Mesenchymal stem cell (in vitro differentiated cells and primary cell): ENCODE data around the gene HAS3.

Experiments
- DNase-seq: peaks from one replicate; pipeline ENCODE4 v3.0.0-alpha.2; 2013
- H2AFZ ChIP-seq: one replicate; pipeline ENCODE4 v1.6.1; 2013; ENCODE audit warnings: low read depth, mild to moderate bottlenecking, control low read depth, inconsistent platforms, low read length, moderate library complexity
- H2AK5ac ChIP-seq: 2 replicates; pipeline ENCODE4 v1.6.1; 2013; ENCODE audit warnings: low read length, moderate library complexity, mild to moderate bottlenecking, inconsistent platforms; ENCODE audit not compliant: severe bottlenecking
- H2BK120ac ChIP-seq: one replicate; pipeline ENCODE4 v1.6.1; 2013; ENCODE audit warnings: low read depth, mild to moderate bottlenecking, inconsistent platforms, low read length, moderate library complexity
- H2BK12ac ChIP-seq, 2 experiments: one replicate each; pipeline ENCODE4 v1.6.1; 2013; ENCODE audit warnings: inconsistent platforms in 2 of 2, low read length in 2 of 2, mild to moderate bottlenecking in 2 of 2, moderate library complexity in 2 of 2, control low read depth in 1 of 2
- H2BK15ac ChIP-seq: one replicate; pipeline ENCODE4 v1.6.1; 2013; ENCODE audit warnings: mild to moderate bottlenecking, low read depth, inconsistent platforms; ENCODE audit not compliant: poor library complexity, severe bottlenecking
- H2BK5ac ChIP-seq: 2 replicates; pipeline ENCODE4 v1.6.1; 2013; ENCODE audit warnings: low read depth, mild to moderate bottlenecking, low read length, control low read depth, inconsistent platforms; ENCODE audit not compliant: poor library complexity, severe bottlenecking
- H3K14ac ChIP-seq, 2 experiments: one replicate each; pipeline ENCODE4 v1.6.1; 2013; ENCODE audit warnings: inconsistent platforms in 2 of 2, low read length in 2 of 2, control low read depth in 1 of 2, mild to moderate bottlenecking in 1 of 2, moderate library complexity in 1 of 2
- H3K18ac ChIP-seq, 2 experiments: one replicate each; pipeline ENCODE4 v1.6.1; 2013; ENCODE audit warnings: inconsistent platforms in 2 of 2, low read length in 2 of 2, control low read depth in 1 of 2, low read depth in 1 of 2, mild to moderate bottlenecking in 1 of 2
- H3K23ac ChIP-seq, 2 experiments: one replicate each; pipeline ENCODE4 v1.6.1; 2013; ENCODE audit warnings: inconsistent platforms in 2 of 2, low read length in 2 of 2, mild to moderate bottlenecking in 2 of 2, moderate library complexity in 2 of 2, control low read depth in 1 of 2
- H3K27ac ChIP-seq: 2 replicates; pipeline ENCODE4 v1.5.1; 2013; ENCODE audit warnings: mild to moderate bottlenecking, moderate library complexity, low read length, control low read depth, inconsistent platforms; ENCODE audit not compliant: poor library complexity, severe bottlenecking
- H3K27me3 ChIP-seq, 2 experiments: 2 replicates each; pipeline versions ENCODE4 v1.6.1 to v1.7.0; 2013; ENCODE audit warnings: low read length in 2 of 2, mild to moderate bottlenecking in 2 of 2, moderate library complexity in 2 of 2, control low read depth in 1 of 2, inconsistent platforms in 1 of 2; ENCODE audit not compliant: control insufficient read depth in 1 of 2, insufficient read depth in 1 of 2
- H3K36me3 ChIP-seq, 2 experiments: 2 replicates each; pipeline versions ENCODE4 v1.6.1 to v1.7.0; 2013; ENCODE audit warnings: low read length in 2 of 2, control low read depth in 1 of 2, inconsistent platforms in 1 of 2, low read depth in 1 of 2, mild to moderate bottlenecking in 1 of 2; ENCODE audit not compliant: insufficient read depth in 2 of 2, control insufficient read depth in 1 of 2
- H3K4ac ChIP-seq, 2 experiments: one replicate each; pipeline ENCODE4 v1.6.1; 2013; ENCODE audit warnings: inconsistent platforms in 2 of 2, low read length in 2 of 2, mild to moderate bottlenecking in 2 of 2, moderate library complexity in 2 of 2, control low read depth in 1 of 2, low read depth in 1 of 2
- H3K4me1 ChIP-seq: 2 replicates; pipeline ENCODE4 v1.6.1; 2013; ENCODE audit warnings: low read depth, low read length, control low read depth; ENCODE audit not compliant: control insufficient read depth, insufficient read depth
- H3K4me2 ChIP-seq: 2 replicates; pipeline ENCODE4 v1.6.1; 2013; ENCODE audit warnings: low read length, mild to moderate bottlenecking, inconsistent platforms; ENCODE audit not compliant: poor library complexity, severe bottlenecking
- H3K4me3 ChIP-seq, 2 experiments: 2 replicates each; pipeline versions ENCODE4 v1.5.1 to v1.7.0; 2013; ENCODE audit warnings: low read length in 2 of 2, mild to moderate bottlenecking in 2 of 2, control low read depth in 1 of 2, low read depth in 1 of 2; ENCODE audit not compliant: insufficient read depth in 1 of 2
- H3K79me1 ChIP-seq: replicated peaks from 2 replicates; pipeline ENCODE4 v1.6.1; 2013; ENCODE audit warnings: mild to moderate bottlenecking, control low read depth, low read length, inconsistent platforms; ENCODE audit not compliant: poor library complexity, severe bottlenecking
- H3K9ac ChIP-seq: 2 replicates; pipeline ENCODE4 v1.7.0; 2013; ENCODE audit warnings: mild to moderate bottlenecking, low read length, moderate library complexity
- H3K9me3 ChIP-seq: 2 replicates; pipeline ENCODE4 v1.7.0; 2013; ENCODE audit warnings: mild to moderate bottlenecking, low read length; ENCODE audit not compliant: control insufficient read depth
- H4K8ac ChIP-seq: one replicate; pipeline ENCODE4 v1.6.1; 2013; ENCODE audit warnings: inconsistent platforms, mild to moderate bottlenecking, low read length, moderate library complexity
- H4K91ac ChIP-seq: one replicate; pipeline ENCODE4 v1.6.1; 2013; ENCODE audit warnings: mild to moderate bottlenecking, low read length, inconsistent platforms
- WGBS: methylation state at CpG from one replicate; pipeline ENCODE4 v1.1.7; 2013; ENCODE audit warnings: mixed read lengths; 5-methylcytosine and 5-hydroxymethylcytosine counted together

Gene HAS3

GRCh38 chr16:69114346-69114975, 9.0 kb downstream of the HAS3 start:
- Histone ChIP-seq H2BK120ac (no peak overlapping the region), H2BK15ac (no peak overlapping the region), H2AK5ac (no peak overlapping the region), H3K79me1 (peaks cover 46% of the 10 kb centered on the region), H2BK12ac (no peak overlapping the region), H2AFZ (no peak overlapping the region), H3K27ac (no peak overlapping the region), H4K8ac (no peak overlapping the region), H4K91ac (no peak overlapping the region), H3K18ac (no peak overlapping the region), H3K4ac (no peak overlapping the region), H3K4me1 (peaks cover 12% of the 10 kb centered on the region), H3K4me2 (no peak overlapping the region), H2BK5ac (no peak overlapping the region), H3K4me3 (no peak overlapping the region), H3K9me3 (no peaks in the 10 kb centered on the region), H3K23ac (no peak overlapping the region), H3K14ac (no peak overlapping the region), H3K27me3 (no peaks in the 10 kb centered on the region), H3K9ac (no peak overlapping the region), H3K36me3 (peaks cover 73 to 76% of the 10 kb centered on the region in 2 experiments)
- WGBS, result 97% methylated on average over 25 of the region's 25 CpGs
- no peak for DNase-seq

- Histone ChIP-seq H3K9me3 (no peaks in the 10 kb centered on the region), H3K4me3 (no peak overlapping the region), H3K4ac (no peak overlapping the region), H3K4me2 (no peak overlapping the region), H4K91ac (no peak overlapping the region), H3K79me1 (peaks cover 47% of the 10 kb centered on the region), H2BK5ac (no peak overlapping the region), H3K4me1 (peaks cover 12% of the 10 kb centered on the region), H4K8ac (no peak overlapping the region), H3K9ac (no peak overlapping the region), H2AFZ (no peak overlapping the region), H3K23ac (no peak overlapping the region), H3K18ac (no peak overlapping the region), H3K27me3 (no peaks in the 10 kb centered on the region), H2AK5ac (no peak overlapping the region), H3K36me3 (peaks cover 73 to 76% of the 10 kb centered on the region in 2 experiments), H2BK120ac (no peak overlapping the region), H2BK15ac (no peak overlapping the region), H2BK12ac (no peak overlapping the region), H3K14ac (no peak overlapping the region), H3K27ac (no peak overlapping the region)
- no peak for DNase-seq
- WGBS, result 97% methylated on average over 6 of the region's 6 CpGs
These were observed 9.5 kb downstream of the HAS3 start for GRCh38 chr16:69114976-69115355.

- Histone ChIP-seq H2AK5ac (no peak overlapping the region), H3K79me1 (peaks cover 50% of the 10 kb centered on the region), H3K9me3 (no peaks in the 10 kb centered on the region), H2AFZ (no peak overlapping the region), H2BK15ac (no peak overlapping the region), H2BK120ac (no peak overlapping the region), H3K4me3 (no peak overlapping the region), H3K18ac (no peak overlapping the region), H4K91ac (no peak overlapping the region), H3K4me1 (peaks cover 12% of the 10 kb centered on the region), H3K4ac (no peak overlapping the region), H2BK5ac (no peak overlapping the region), H3K9ac (no peak overlapping the region), H3K27ac (no peak overlapping the region), H3K4me2 (no peak overlapping the region), H2BK12ac (no peak overlapping the region), H3K36me3 (peaks cover 75 to 78% of the 10 kb centered on the region in 2 experiments), H3K23ac (no peak overlapping the region), H4K8ac (no peak overlapping the region), H3K27me3 (no peaks in the 10 kb centered on the region), H3K14ac (no peak overlapping the region)
- no peak for DNase-seq
- over 99% methylated on average over 5 of the region's 5 CpGs for WGBS
These were observed 9.9 kb downstream of the HAS3 start for GRCh38 chr16:69115361-69115760.

GRCh38 chr16:69115837-69116236, 10.4 kb downstream of the HAS3 start:
- no peak for DNase-seq
- H3K36me3 ChIP-seq, result peaks cover 76 to 78% of the 10 kb centered on the region in 2 experiments

More at GRCh38 chr16:69115837-69116236, 10.4 kb downstream of the HAS3 start:
- Histone ChIP-seq H3K27me3 (no peaks in the 10 kb centered on the region), H2BK15ac (no peak overlapping the region), H3K4me1 (peaks cover 12% of the 10 kb centered on the region), H2BK12ac (no peak overlapping the region), H3K79me1 (peaks cover 48% of the 10 kb centered on the region), H3K4ac (no peak overlapping the region), H3K9me3 (no peaks in the 10 kb centered on the region), H3K23ac (no peak overlapping the region), H4K8ac (no peak overlapping the region), H2AFZ (no peak overlapping the region), H3K14ac (no peak overlapping the region), H4K91ac (no peak overlapping the region), H3K4me2 (no peak overlapping the region), H3K4me3 (no peak overlapping the region), H2AK5ac (no peak overlapping the region), H3K9ac (no peak overlapping the region), H3K27ac (no peak overlapping the region), H3K18ac (no peak overlapping the region), H2BK120ac (no peak overlapping the region), H2BK5ac (no peak overlapping the region)
- no CpG with 5 or more reads among the region's 1 CpG for WGBS
